HepG2 (cell line): ENCODE measurements around the gene GHRL.

Experiments used
- CBX5 ChIP-seq: sonication (generic); formaldehyde crosslinking; IDR thresholded peaks from 2 replicates; pipeline ENCODE4 v1.4.0; 2020; ENCODE audit warnings: missing genetic modification reagents, borderline replicate concordance
- CEBPB ChIP-seq: IDR thresholded peaks from 2 replicates; pipeline ENCODE4 v1.6.1; 2011; ENCODE audit warnings: low read depth, low read length, improper control_type of control experiment, borderline replicate concordance
- ELK4 ChIP-seq: sonication (generic); formaldehyde crosslinking; IDR thresholded peaks from 2 replicates; pipeline ENCODE4 v1.9.0; 2021; ENCODE audit warnings: missing genetic modification reagents, borderline replicate concordance
- EP300 ChIP-seq, 3 experiments: sonication (generic) in 1 of 3; formaldehyde crosslinking in 1 of 3; IDR thresholded peaks; 2 replicates each; pipeline versions ENCODE4 v1.5.1 to v1.6.1; 2011 to 2020; ENCODE audit warnings: low read depth in 2 of 3, low read length in 2 of 3, borderline replicate concordance in 1 of 3, improper control_type of control experiment in 1 of 3, mild to moderate bottlenecking in 1 of 3, missing genetic modification reagents in 1 of 3, moderate library complexity in 1 of 3
- EZH2 ChIP-seq: conservative IDR thresholded peaks from 2 replicates; pipeline ENCODE4 v1.6.1; 2012; ENCODE audit warnings: mild to moderate bottlenecking, low read depth, low read length, moderate library complexity
- HOMEZ ChIP-seq: IDR thresholded peaks from 2 replicates; pipeline ENCODE4 v1.6.1; 2016; ENCODE audit warnings: low read depth
- IRF9 ChIP-seq: sonication (generic); formaldehyde crosslinking; IDR thresholded peaks from 2 replicates; pipeline ENCODE4 v1.8.0; 2022; ENCODE audit warnings: missing genetic modification reagents, mild to moderate bottlenecking, borderline replicate concordance
- KLF11 ChIP-seq: IDR thresholded peaks from 2 replicates; pipeline ENCODE4 v1.6.1; 2016; ENCODE audit warnings: missing compliant biosample characterization
- MAX ChIP-seq: IDR thresholded peaks from 2 replicates; pipeline ENCODE4 v1.6.1; 2012; ENCODE audit warnings: inconsistent platforms
- NBN ChIP-seq: fragments of 450-650 bp; conservative IDR thresholded peaks from 2 replicates; pipeline ENCODE4 v1.6.1; 2017
- NFATC3 ChIP-seq: sonication (generic); formaldehyde crosslinking; IDR thresholded peaks from 2 replicates; pipeline ENCODE4 v1.5.1; 2020; ENCODE audit warnings: mild to moderate bottlenecking, missing genetic modification reagents
- TRIM22 ChIP-seq: fragments of 450-650 bp; IDR thresholded peaks from 2 replicates; pipeline ENCODE4 v1.6.1; 2017
- ZNF280B ChIP-seq: sonication (generic); formaldehyde crosslinking; IDR thresholded peaks from 2 replicates; pipeline ENCODE4 v1.5.0; 2020; ENCODE audit warnings: missing genetic modification reagents, mild to moderate bottlenecking, borderline replicate concordance

GRCh38 chr3:10245081-10245712 lies 47.5 kb downstream of the GHRL start:
- TF ChIP-seq ELK4 (CRISPR knock-in tag) (no peak), KLF11 (CRISPR knock-in tag) (no peak), HOMEZ (CRISPR knock-in tag) (no peak), NFATC3 (no peak), NBN (no peak), ZNF280B (CRISPR knock-in tag) (no peak), MAX (no peak), IRF9 (CRISPR knock-in tag) (no peak), CEBPB (no peak), TRIM22 (no peak), EP300 (IDR thresholded peaks at IDR 0.05; ENCODE audit: low read depth in 2 of 2, low read length in 2 of 2) (no peak), EP300 (CRISPR knock-in tag; IDR thresholded peaks at IDR 0.05; ENCODE audit: borderline replicate concordance) (no peak), EZH2 (no peak), CBX5 (CRISPR knock-in tag) (no peak)
